Peyer's patch (tissue), 4 donors: ENCODE measurements around the gene IRF2. TPM values are rescaled to one million over a fixed set of nuclear protein-coding genes. Genes with fewer than 3 reads are reported as not detected.
"Not testable (repeated sequence)": the region's sequence is repeated elsewhere in the genome, so short reads cannot be mapped to it uniquely, and the experiment has no call there.

Source experiments
- DNase-seq, 3 donors: peaks; one replicate each; pipeline ENCODE4 v3.0.0-alpha.2; 2017 to 2019
- H3K27ac ChIP-seq, 4 donors: fragments of 200-600 bp; sonication (generic); one replicate each; pipeline ENCODE4 v1.5.1; 2016 to 2019
- H3K27me3 ChIP-seq, 2 donors: fragments of 200-600 bp; sonication (generic); one replicate each; pipeline ENCODE4 v1.5.1; 2019
- H3K36me3 ChIP-seq, 3 donors: fragments of 200-600 bp; sonication (generic); one replicate each; pipeline ENCODE4 v1.5.1; 2016 to 2019
- H3K4me1 ChIP-seq, 4 donors: fragments of 200-600 bp; sonication (generic); one replicate each; pipeline ENCODE4 v1.5.1; 2016 to 2019
- H3K4me3 ChIP-seq, 4 donors: fragments of 200-600 bp; sonication (generic); 1 replicate in 3 of 4; 2 replicates in 1 of 4; pipeline ENCODE4 v1.5.1; 2016 to 2019; ENCODE audit warnings: mild to moderate bottlenecking in 1 of 4
- H3K9me3 ChIP-seq, 4 donors: fragments of 200-600 bp; sonication (generic); one replicate each; pipeline ENCODE4 v1.5.1; 2016 to 2019; ENCODE audit warnings: mild to moderate bottlenecking in 1 of 4
- CTCF ChIP-seq, 6 experiments: fragments of 450-650 bp in 4 of 6; fragments of 200-600 bp in 2 of 6; sonication (generic) in 1 of 6; IDR thresholded peaks; one replicate each; pipeline ENCODE4 v1.5.1; 2017 to 2019; ENCODE audit warnings: antibody characterized with exemption in 6 of 6, mild to moderate bottlenecking in 3 of 6, moderate library complexity in 1 of 6
- POLR2A ChIP-seq, 2 donors: fragments of 450-650 bp; IDR thresholded peaks; one replicate each; pipeline ENCODE4 v1.5.1; 2017; ENCODE audit warnings: antibody characterized with exemption in 2 of 2, mild to moderate bottlenecking in 2 of 2, moderate library complexity in 2 of 2
- total RNA-seq, 4 donors: library from RNA; depleted of rRNA; stranded (reverse); fragments of >200 nt; gene quantifications; one replicate each; pipeline ENCODE4 v1.1.0, GENCODE V29; 2016

IRF2 gene
- total RNA-seq, 4 donors from 2014 or later = 28.0 to 42.8 (median 39.2) TPM

DNA sequence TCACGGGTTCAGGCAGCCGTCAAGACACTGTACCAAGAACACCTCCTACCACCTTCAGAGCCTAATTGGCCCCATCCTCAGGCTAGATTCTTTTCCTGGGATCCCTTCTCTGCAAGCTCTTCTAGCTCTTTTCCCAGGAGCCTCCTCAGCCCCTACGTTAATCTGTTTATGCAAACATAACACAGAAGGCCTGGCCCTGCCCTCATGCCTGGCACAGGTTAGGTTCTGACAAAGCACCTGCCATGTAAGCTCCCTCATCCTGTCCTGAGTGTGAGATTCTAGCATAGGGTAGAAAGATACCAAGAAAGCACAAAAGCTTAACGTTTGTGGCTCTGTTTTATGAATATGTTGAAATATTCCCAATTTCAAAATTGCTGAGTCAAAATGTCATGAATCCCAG, 93.6 kb downstream of the IRF2 start:
- no peak overlapping the region for H3K4me3 ChIP-seq
- H3K27me3 ChIP-seq = no peaks in the 10 kb centered on the region
- no peaks in the 10 kb centered on the region for H3K9me3 ChIP-seq
- no peak for TF ChIP-seq CTCF (IDR thresholded peaks at IDR 0.05)
- no peak for TF ChIP-seq POLR2A (IDR thresholded peaks at IDR 0.05)
- H3K4me1 ChIP-seq = peaks cover 6 to 39% (median 23%) of the 10 kb centered on the region in 4 donors
- H3K27ac ChIP-seq = no peak overlapping the region
- no peak for DNase-seq
- no peaks in the 10 kb centered on the region for H3K36me3 ChIP-seq

DNA sequence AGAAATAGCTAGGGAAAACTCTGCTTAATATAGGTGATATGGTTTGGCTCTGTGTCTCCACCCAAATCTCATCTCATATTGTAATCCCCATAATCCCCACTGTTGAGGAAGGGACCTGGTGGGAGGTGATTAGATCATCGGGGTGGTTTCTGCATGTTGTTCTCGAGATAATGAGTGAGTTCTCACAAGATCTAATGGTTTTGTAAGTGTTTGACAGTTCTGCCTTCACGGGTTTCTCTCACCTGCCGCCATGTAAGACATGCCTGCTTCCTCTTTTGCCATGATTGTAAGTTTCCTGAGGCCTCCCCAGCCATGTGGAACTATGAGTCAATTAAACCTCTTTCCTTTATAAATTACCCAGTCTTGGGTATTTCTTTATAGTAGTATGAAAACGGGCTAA, 94.1 kb downstream of the IRF2 start:
- not testable (repeated sequence) for DNase-seq, H3K4me3 ChIP-seq, H3K36me3 ChIP-seq, H3K27me3 ChIP-seq, H3K9me3 ChIP-seq, H3K27ac ChIP-seq
- H3K4me1 ChIP-seq = peaks cover 6 to 35% (median 20%) of the 10 kb centered on the region in 4 donors

DNA sequence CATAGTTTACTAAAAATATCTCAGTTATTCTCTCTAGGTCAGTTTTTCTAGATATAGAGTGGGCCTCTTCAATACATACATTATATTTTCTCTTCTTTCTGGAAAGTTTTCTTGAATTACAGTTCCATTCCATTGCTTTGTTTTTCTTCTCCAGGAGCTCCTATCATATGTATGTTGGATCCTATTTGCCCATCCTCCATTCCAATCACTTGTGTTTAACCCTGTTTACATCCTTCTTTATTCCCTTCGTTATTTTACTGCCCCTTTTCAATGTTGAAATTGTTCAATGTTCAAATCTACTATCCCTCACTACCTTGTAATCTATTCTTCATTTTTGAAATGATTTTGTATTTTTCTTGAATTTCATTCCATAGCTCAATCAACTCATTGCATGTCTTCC, 97.4 kb downstream of the IRF2 start:
- Histone ChIP-seq H3K9me3 (no peaks in the 10 kb centered on the region), H3K4me3 (no peak overlapping the region), H3K4me1 (peaks cover 0 to 3% (median under 1%) of the 10 kb centered on the region in 4 donors), H3K27me3 (no peaks in the 10 kb centered on the region), H3K36me3 (no peaks in the 10 kb centered on the region), H3K27ac (no peak overlapping the region)
- TF ChIP-seq CTCF (IDR thresholded peaks at IDR 0.05) (no peak), POLR2A (IDR thresholded peaks at IDR 0.05) (no peak)
- DNase-seq = no peak

GRCh38 chr4:184376126-184376838, 98.1 kb downstream of the IRF2 start:
- Histone ChIP-seq H3K36me3 (no peaks in the 10 kb centered on the region), H3K27me3 (no peaks in the 10 kb centered on the region), H3K9me3 (no peaks in the 10 kb centered on the region), H3K4me3 (no peak overlapping the region), H3K4me1 (no peaks in the 10 kb centered on the region), H3K27ac (no peak overlapping the region)
- TF ChIP-seq CTCF (IDR thresholded peaks at IDR 0.05) = no peak
- no peak for TF ChIP-seq POLR2A (IDR thresholded peaks at IDR 0.05)
- no peak for DNase-seq

DNA sequence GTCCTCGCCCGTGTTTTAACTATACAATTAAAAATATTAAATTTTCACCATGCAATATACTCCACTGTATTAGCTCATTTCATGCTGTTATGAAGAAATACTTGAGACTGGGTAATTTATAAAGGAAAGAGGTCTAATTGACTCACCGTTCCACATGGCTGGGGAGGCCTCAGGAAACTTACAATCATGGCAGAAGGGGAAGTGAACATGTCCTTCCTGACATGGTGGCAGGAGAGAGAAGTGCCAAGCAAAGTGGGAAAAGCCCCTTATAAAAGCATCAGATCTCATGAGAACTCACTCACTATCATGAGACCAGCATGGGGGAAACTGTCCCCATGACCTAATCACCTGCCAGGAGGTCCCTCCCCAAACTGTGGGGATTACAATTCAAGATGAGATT, 98.7 kb downstream of the IRF2 start:
- H3K4me1 ChIP-seq, H3K36me3 ChIP-seq, DNase-seq, H3K9me3 ChIP-seq, H3K27me3 ChIP-seq, H3K27ac ChIP-seq, H3K4me3 ChIP-seq: not testable (repeated sequence)

DNA sequence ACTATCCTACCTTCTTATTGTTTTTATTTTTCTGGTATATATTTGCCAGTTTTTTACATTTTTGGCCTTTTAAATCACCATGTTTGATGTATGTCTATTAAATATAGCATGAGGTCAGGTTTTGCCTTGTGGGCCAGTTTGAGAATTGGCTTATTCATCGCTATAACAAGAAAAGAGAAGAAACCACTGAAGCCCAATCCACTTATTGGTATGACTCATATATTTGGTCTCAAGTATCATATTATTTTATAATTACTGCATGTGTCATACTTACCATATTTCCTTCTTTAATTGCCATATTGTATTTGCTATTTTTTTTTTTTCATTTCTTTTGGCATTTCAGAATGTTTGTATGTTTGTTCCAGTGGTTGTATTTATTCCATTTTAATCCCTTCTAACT, 99.3 kb downstream of the IRF2 start:
- no peak for TF ChIP-seq CTCF (IDR thresholded peaks at IDR 0.05)
- TF ChIP-seq POLR2A (IDR thresholded peaks at IDR 0.05) = no peak
- Histone ChIP-seq H3K27ac (no peak overlapping the region), H3K36me3 (no peaks in the 10 kb centered on the region), H3K4me3 (no peak overlapping the region), H3K4me1 (no peaks in the 10 kb centered on the region), H3K9me3 (no peaks in the 10 kb centered on the region), H3K27me3 (no peaks in the 10 kb centered on the region)
- DNase-seq = no peak

DNA sequence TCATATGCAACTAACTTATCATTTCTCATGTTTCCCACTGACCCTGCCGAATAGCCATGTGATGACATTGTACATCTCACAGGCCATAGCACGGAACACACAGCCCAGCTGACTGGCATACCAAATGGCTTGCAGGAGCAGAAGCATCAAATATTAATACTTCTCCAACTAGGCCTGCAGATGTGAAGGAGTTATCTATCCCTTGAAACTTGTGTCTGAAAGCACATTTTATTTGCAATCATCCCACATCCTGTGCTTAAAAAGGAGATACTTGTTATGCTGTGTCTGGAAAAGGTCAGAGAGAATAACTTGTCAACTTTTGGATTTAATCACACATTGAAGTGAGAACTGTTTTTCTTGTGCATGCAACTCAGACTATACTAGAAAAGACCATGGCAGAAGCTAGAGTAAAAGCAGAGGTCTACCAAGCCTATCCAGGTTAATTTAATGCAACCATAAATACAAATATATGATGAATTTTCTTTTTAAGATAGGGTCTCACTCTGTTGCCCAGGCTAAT, 100.4 kb downstream of the IRF2 start:
- no peaks in the 10 kb centered on the region for H3K36me3 ChIP-seq
- TF ChIP-seq POLR2A (IDR thresholded peaks at IDR 0.05) = no peak
- no peak for TF ChIP-seq CTCF (IDR thresholded peaks at IDR 0.05)
- no peak overlapping the region for H3K27ac ChIP-seq
- H3K4me1 ChIP-seq = no peaks in the 10 kb centered on the region
- no peaks in the 10 kb centered on the region for H3K27me3 ChIP-seq
- no peak for DNase-seq
- H3K9me3 ChIP-seq = no peaks in the 10 kb centered on the region
- no peak overlapping the region for H3K4me3 ChIP-seq
